ENCODE measurements around the gene SRP68. TPM values are rescaled to one million over a fixed set of nuclear protein-coding genes. Genes with fewer than 3 reads are reported as not detected.

SRP68 gene
- total RNA-seq, 1 experiment from 2014 or later, result 18.4 TPM

- DNase-seq, result no peak
- H3K4me2 ChIP-seq (ENCODE audit: low read depth, low read length, poor library complexity, severe bottlenecking), result no peak overlapping the region
Measured at GRCh38 chr17:76092526-76093413, 20.5 kb upstream of the SRP68 start.

GRCh38 chr17:76091526-76092286, 19.4 kb upstream of the SRP68 start:
- H3K4me2 ChIP-seq (ENCODE audit: low read depth, low read length, poor library complexity, severe bottlenecking), result no peak overlapping the region
- no peak for DNase-seq
- peaks cover 6% of the 10 kb centered on the region for H3K4me1 ChIP-seq (ENCODE audit: low read length)

More at GRCh38 chr17:76092526-76093413, 20.5 kb upstream of the SRP68 start:
- H3K27ac ChIP-seq (ENCODE audit: low read length), result no peak overlapping the region
- H3K27me3 ChIP-seq (ENCODE audit: low read length), result no peaks in the 10 kb centered on the region
- no peaks in the 10 kb centered on the region for H3K79me2 ChIP-seq (ENCODE audit: low read length)
- no peak overlapping the region for H3K4me3 ChIP-seq (ENCODE audit: low read length)
- peaks cover 6% of the 10 kb centered on the region for H3K4me1 ChIP-seq (ENCODE audit: low read length)
- H3K9me3 ChIP-seq (ENCODE audit: low read length), result no peaks in the 10 kb centered on the region
- no peaks in the 10 kb centered on the region for H4K20me1 ChIP-seq (ENCODE audit: insufficient read depth, low read depth, low read length)
- H2AFZ ChIP-seq (ENCODE audit: low read length), result no peak overlapping the region
- H3K36me3 ChIP-seq (ENCODE audit: insufficient read depth, low read length), result no peaks in the 10 kb centered on the region
- H3K9me2 ChIP-seq (replicated peaks; ENCODE audit: insufficient read depth, low read length), result no peaks in the 10 kb centered on the region
- no peak overlapping the region for H3K9ac ChIP-seq (ENCODE audit: low read length)

GRCh38 chr17:76090517-76091129, 18.3 kb upstream of the SRP68 start:
- H3K27me3 ChIP-seq (ENCODE audit: low read length), result no peaks in the 10 kb centered on the region
- no peaks in the 10 kb centered on the region for H3K79me2 ChIP-seq (ENCODE audit: low read length)
- no peaks in the 10 kb centered on the region for H4K20me1 ChIP-seq (ENCODE audit: insufficient read depth, low read depth, low read length)
- H3K4me2 ChIP-seq (ENCODE audit: low read depth, low read length, poor library complexity, severe bottlenecking), result no peak overlapping the region
- DNase-seq, result no peak
- H3K9me2 ChIP-seq (replicated peaks; ENCODE audit: insufficient read depth, low read length), result no peaks in the 10 kb centered on the region
- no peaks in the 10 kb centered on the region for H3K36me3 ChIP-seq (ENCODE audit: insufficient read depth, low read length)
- H3K4me3 ChIP-seq (ENCODE audit: low read length), result no peak overlapping the region
- no peaks in the 10 kb centered on the region for H3K9me3 ChIP-seq (ENCODE audit: low read length)
- H3K9ac ChIP-seq (ENCODE audit: low read length), result no peak overlapping the region
- no peak overlapping the region for H3K27ac ChIP-seq (ENCODE audit: low read length)
- H3K4me1 ChIP-seq (ENCODE audit: low read length), result peaks cover 2% of the 10 kb centered on the region
- no peak overlapping the region for H2AFZ ChIP-seq (ENCODE audit: low read length)

More at GRCh38 chr17:76091526-76092286, 19.4 kb upstream of the SRP68 start:
- H3K36me3 ChIP-seq (ENCODE audit: insufficient read depth, low read length), result no peaks in the 10 kb centered on the region
- H3K9me3 ChIP-seq (ENCODE audit: low read length), result no peaks in the 10 kb centered on the region
- no peak overlapping the region for H3K9ac ChIP-seq (ENCODE audit: low read length)
- no peak overlapping the region for H3K4me3 ChIP-seq (ENCODE audit: low read length)
- H3K9me2 ChIP-seq (replicated peaks; ENCODE audit: insufficient read depth, low read length), result no peaks in the 10 kb centered on the region
- no peaks in the 10 kb centered on the region for H3K27me3 ChIP-seq (ENCODE audit: low read length)
- H3K79me2 ChIP-seq (ENCODE audit: low read length), result no peaks in the 10 kb centered on the region
- H4K20me1 ChIP-seq (ENCODE audit: insufficient read depth, low read depth, low read length), result no peaks in the 10 kb centered on the region
- H2AFZ ChIP-seq (ENCODE audit: low read length), result no peak overlapping the region
- H3K27ac ChIP-seq (ENCODE audit: low read length), result no peak overlapping the region

GRCh38 chr17:76089680-76090516, 17.6 kb upstream of the SRP68 start:
- H3K9ac ChIP-seq (ENCODE audit: low read length), result no peak overlapping the region
- no peak overlapping the region for H3K4me2 ChIP-seq (ENCODE audit: low read depth, low read length, poor library complexity, severe bottlenecking)
- H3K36me3 ChIP-seq (ENCODE audit: insufficient read depth, low read length), result no peaks in the 10 kb centered on the region
- H3K9me2 ChIP-seq (replicated peaks; ENCODE audit: insufficient read depth, low read length), result no peaks in the 10 kb centered on the region
- H3K27ac ChIP-seq (ENCODE audit: low read length), result no peak overlapping the region
- H3K4me3 ChIP-seq (ENCODE audit: low read length), result no peak overlapping the region
- no peaks in the 10 kb centered on the region for H3K27me3 ChIP-seq (ENCODE audit: low read length)
- no peaks in the 10 kb centered on the region for H3K79me2 ChIP-seq (ENCODE audit: low read length)
- no peaks in the 10 kb centered on the region for H3K9me3 ChIP-seq (ENCODE audit: low read length)
- no peaks in the 10 kb centered on the region for H3K4me1 ChIP-seq (ENCODE audit: low read length)
- DNase-seq, result no peak
- H4K20me1 ChIP-seq (ENCODE audit: insufficient read depth, low read depth, low read length), result no peaks in the 10 kb centered on the region
- no peak overlapping the region for H2AFZ ChIP-seq (ENCODE audit: low read length)

- no peaks in the 10 kb centered on the region for H3K9me2 ChIP-seq (replicated peaks; ENCODE audit: insufficient read depth, low read length)
- H3K27me3 ChIP-seq (ENCODE audit: low read length), result no peaks in the 10 kb centered on the region
- no peak for DNase-seq
- H2AFZ ChIP-seq (ENCODE audit: low read length), result no peak overlapping the region
- no peaks in the 10 kb centered on the region for H3K9me3 ChIP-seq (ENCODE audit: low read length)
- H3K36me3 ChIP-seq (ENCODE audit: insufficient read depth, low read length), result no peaks in the 10 kb centered on the region
- H3K79me2 ChIP-seq (ENCODE audit: low read length), result no peaks in the 10 kb centered on the region
- no peaks in the 10 kb centered on the region for H4K20me1 ChIP-seq (ENCODE audit: insufficient read depth, low read depth, low read length)
- H3K4me2 ChIP-seq (ENCODE audit: low read depth, low read length, poor library complexity, severe bottlenecking), result no peak overlapping the region
- H3K27ac ChIP-seq (ENCODE audit: low read length), result no peak overlapping the region
- H3K9ac ChIP-seq (ENCODE audit: low read length), result no peak overlapping the region
- no peaks in the 10 kb centered on the region for H3K4me1 ChIP-seq (ENCODE audit: low read length)
- no peak overlapping the region for H3K4me3 ChIP-seq (ENCODE audit: low read length)
Measured at GRCh38 chr17:76088868-76089576, 16.7 kb upstream of the SRP68 start.

- H3K9me3 ChIP-seq (ENCODE audit: low read length), result no peaks in the 10 kb centered on the region
- no peak overlapping the region for H3K9ac ChIP-seq (ENCODE audit: low read length)
- no peaks in the 10 kb centered on the region for H3K36me3 ChIP-seq (ENCODE audit: insufficient read depth, low read length)
- no peaks in the 10 kb centered on the region for H3K4me1 ChIP-seq (ENCODE audit: low read length)
- no peaks in the 10 kb centered on the region for H4K20me1 ChIP-seq (ENCODE audit: insufficient read depth, low read depth, low read length)
- H3K9me2 ChIP-seq (replicated peaks; ENCODE audit: insufficient read depth, low read length), result no peaks in the 10 kb centered on the region
- no peak overlapping the region for H3K4me2 ChIP-seq (ENCODE audit: low read depth, low read length, poor library complexity, severe bottlenecking)
- H3K27me3 ChIP-seq (ENCODE audit: low read length), result no peaks in the 10 kb centered on the region
- no peaks in the 10 kb centered on the region for H3K79me2 ChIP-seq (ENCODE audit: low read length)
- no peak overlapping the region for H3K4me3 ChIP-seq (ENCODE audit: low read length)
- no peak overlapping the region for H3K27ac ChIP-seq (ENCODE audit: low read length)
- no peak for DNase-seq
- no peak overlapping the region for H2AFZ ChIP-seq (ENCODE audit: low read length)
Measured at GRCh38 chr17:76088041-76088867, 15.9 kb upstream of the SRP68 start.

- H3K4me1 ChIP-seq (ENCODE audit: low read length), result no peaks in the 10 kb centered on the region
Measured at GRCh38 chr17:76087531-76087930, 15.2 kb upstream of the SRP68 start.

More at GRCh38 chr17:76087531-76087930, 15.2 kb upstream of the SRP68 start:
- Histone ChIP-seq H3K27me3 (ENCODE audit: low read length) (no peaks in the 10 kb centered on the region), H3K4me3 (ENCODE audit: low read length) (no peak overlapping the region), H3K27ac (ENCODE audit: low read length) (no peak overlapping the region), H3K36me3 (ENCODE audit: insufficient read depth, low read length) (no peaks in the 10 kb centered on the region), H3K9me2 (replicated peaks; ENCODE audit: insufficient read depth, low read length) (no peaks in the 10 kb centered on the region), H3K79me2 (ENCODE audit: low read length) (no peaks in the 10 kb centered on the region), H3K9ac (ENCODE audit: low read length) (no peak overlapping the region), H3K4me2 (ENCODE audit: low read depth, low read length, poor library complexity, severe bottlenecking) (no peak overlapping the region), H3K9me3 (ENCODE audit: low read length) (no peaks in the 10 kb centered on the region), H4K20me1 (ENCODE audit: insufficient read depth, low read depth, low read length) (no peaks in the 10 kb centered on the region), H2AFZ (ENCODE audit: low read length) (no peak overlapping the region)
- no peak for DNase-seq

Data from Karpas-422 (cell line).